Stimulated activated CD4-positive, alpha-beta T cell treated with anti-CD3 and anti-CD28 coated beads, TNF-alpha, amount 100 ng/mL, for 1 hour (primary cell): ENCODE measurements around the gene NPAS1.

Experiments
- DNase-seq, 3 donors: peaks; one replicate each; pipeline ENCODE4 v3.0.0-alpha.2; 2020; ENCODE audit warnings: low read depth in 3 of 3, low spot score in 1 of 3

Gene NPAS1, protein sequence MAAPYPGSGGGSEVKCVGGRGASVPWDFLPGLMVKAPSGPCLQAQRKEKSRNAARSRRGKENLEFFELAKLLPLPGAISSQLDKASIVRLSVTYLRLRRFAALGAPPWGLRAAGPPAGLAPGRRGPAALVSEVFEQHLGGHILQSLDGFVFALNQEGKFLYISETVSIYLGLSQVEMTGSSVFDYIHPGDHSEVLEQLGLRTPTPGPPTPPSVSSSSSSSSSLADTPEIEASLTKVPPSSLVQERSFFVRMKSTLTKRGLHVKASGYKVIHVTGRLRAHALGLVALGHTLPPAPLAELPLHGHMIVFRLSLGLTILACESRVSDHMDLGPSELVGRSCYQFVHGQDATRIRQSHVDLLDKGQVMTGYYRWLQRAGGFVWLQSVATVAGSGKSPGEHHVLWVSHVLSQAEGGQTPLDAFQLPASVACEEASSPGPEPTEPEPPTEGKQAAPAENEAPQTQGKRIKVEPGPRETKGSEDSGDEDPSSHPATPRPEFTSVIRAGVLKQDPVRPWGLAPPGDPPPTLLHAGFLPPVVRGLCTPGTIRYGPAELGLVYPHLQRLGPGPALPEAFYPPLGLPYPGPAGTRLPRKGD

DNA sequence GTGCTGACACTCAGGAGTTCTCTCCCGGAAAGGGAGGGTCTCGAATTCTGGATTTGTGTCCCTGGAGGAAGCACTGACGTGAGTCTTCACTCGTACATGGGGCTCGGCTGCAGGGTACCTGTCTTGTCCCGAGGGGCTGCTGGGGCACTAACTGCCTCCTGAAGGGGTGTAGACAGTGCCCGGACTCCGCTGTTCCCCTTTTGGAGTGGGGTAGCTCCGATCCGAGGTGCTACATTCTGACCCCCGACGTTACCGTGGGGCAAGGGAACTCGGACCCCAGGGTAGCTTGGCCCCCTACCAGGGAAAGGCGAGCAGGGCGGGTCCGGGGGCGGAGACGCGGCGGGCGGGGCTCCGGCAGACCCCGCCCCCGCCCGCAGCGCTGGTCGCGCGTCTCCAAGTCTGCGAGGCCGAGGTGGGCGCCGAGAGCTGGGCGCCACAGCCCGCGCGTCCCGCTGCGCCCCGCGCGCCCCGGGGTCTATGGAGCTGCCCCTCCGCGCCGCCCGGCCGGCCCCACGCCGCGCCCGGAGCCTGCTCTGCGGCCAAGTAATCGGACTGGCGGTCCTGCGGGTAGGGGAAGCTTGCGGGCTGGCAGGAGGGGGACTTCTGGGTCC is at the start of gene NPAS1:
Gene NPAS1, plus strand, starts transcription at position 407 of the 611 bp plus-strand sequence. CDS start 1,211 bp downstream, outside the sequence.
- no peak for DNase-seq

DNA sequence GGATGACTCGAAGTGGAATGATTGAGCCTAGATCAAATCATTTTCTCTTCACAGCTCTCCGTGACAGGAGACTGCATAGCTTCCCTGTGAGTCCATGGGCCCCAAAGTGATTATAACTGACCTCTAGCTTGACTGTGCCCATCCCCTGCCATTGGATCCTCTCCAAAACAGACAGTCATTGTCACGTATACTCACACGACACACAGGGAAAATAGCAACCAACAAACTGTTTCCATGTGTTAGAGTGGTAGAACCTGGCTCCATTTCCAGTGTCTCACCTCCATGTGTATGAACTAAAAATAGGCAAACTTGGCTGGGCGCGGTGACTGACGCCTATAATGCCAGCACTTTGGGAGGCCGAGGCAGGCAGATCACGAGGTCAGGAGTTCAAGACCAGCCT is 48.8 kb upstream of the NPAS1 start:
- DNase-seq, result no peak

DNA sequence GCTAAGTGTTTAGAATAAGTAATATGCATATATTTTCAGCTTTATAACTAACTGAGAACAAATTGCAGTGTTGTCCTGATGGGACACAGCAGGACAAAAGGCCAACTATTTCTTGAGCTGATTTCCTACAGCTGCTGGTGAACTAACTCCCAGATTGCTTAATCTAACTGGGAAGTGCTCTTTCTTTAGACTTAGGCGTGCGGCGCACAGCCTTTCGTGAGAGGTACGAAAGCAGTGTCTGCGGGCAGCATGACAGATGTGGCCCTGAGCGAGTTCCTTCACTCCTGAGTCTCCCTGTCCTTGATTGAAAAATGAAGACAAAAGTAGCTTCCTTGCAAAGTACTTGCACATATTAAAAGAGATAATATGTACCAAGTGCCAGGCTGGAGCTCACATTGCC is 47.3 kb upstream of the NPAS1 start:
- no peak for DNase-seq

DNA sequence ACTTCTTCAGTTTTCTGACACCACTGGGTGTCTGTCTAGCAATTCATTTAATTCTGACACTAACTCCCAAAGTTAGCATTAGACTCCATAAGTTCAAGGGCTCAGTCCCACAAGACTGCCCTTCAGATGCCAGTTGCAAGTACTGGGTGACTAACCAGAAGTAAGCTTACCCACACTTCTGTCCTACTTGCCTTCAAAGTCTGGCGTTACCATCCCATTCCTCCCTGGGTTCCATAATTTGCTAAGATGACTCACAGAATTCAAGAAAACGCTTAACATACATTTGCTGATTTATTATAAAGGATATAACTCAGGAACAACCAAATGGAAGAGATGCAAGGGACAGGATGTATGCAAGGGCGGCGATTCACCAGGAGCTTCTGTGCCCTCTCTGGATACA is 45.5 kb upstream of the NPAS1 start:
- DNase-seq, result no peak

DNA sequence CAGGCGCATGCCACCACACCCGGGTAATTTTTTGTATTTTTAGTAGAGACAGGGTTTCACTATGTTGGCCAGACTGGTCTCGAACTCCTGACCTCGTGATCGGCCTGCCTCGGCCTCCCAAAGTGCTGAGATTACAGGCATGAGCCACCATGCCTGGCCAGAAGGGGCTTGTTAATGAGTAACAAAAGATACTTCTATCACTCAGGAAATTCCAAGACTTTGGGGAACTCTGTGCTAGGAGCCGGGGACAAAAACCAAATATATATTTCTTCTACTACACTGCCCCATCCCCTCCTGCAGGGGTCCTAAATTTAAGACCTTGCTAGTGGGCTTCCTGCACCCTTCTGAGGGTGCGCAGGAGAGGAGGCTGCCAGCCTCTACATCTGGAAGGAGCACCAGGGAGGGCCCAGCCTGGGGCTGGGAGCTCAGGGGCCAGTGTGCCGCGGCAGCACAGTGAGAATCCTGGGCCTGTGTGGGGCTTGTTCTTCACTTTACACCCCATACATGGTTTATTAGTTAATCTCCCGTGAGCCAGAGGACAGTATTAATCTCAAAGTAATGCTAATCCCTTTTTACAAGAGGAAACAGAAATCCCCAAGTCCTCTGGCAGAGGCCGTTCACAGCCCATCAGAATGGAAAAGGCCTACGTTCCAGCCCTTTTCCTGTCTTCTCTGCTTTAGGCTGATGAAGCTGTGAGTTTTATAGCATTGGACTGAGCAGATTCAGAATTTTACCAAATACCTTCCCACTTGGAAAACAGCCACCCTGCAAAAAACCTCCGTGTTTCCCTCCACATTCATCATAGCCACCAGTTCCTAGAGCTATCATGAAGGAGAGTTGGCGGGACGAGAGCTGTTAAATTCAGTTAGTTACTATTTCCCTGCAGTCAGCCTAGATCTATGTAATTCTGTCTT is 44.4 kb upstream of the NPAS1 start:
- no peak for DNase-seq

DNA sequence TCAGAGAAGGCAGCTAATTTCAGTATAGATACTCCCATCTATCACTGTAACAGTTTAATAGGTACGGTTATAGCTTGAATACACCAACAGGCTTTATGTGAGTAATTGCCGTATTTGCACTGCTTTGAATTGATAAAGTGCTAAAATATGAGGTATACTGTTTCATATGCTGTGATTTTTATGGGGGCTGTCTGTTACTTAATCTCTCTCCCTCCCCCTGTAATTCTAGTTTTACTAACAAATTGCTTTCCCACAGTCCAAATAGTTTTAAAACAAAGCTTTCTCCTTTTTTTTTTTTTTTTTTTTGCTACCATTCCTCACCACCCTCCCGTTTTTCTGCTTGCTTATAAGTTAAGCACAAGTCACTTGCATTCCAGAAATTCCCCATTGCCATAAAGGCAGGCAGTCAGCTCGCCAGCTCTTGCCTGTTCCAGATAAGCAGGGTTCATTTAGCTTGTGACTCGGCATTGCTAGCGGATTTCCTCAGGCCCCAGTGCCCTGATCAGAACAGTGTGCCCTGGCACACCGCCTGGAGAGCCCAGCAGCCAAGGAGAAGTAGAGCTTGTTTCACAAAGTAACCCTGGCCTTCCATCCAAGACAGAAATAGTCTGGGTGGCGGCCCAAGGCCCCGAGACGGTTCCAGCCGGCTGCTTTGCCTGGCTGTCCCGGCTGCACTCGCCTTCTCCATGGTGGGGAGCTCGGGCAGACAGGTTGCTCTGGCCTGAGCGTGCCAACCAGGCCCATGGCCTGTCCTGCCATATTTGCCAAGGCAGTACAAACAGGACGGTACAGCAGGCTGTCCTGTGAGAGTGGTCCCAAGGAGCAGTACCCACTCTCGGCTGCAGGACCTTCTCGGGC is 43.5 kb upstream of the NPAS1 start:
- no peak for DNase-seq

- no peak for DNase-seq
These were observed 42.8 kb upstream of the NPAS1 start for GRCh38 chr19:46976845-46977320.

GRCh38 chr19:46977548-46977947 is 42.1 kb upstream of the NPAS1 start:
- no peak for DNase-seq

GRCh38 chr19:46978171-46978869 is 41.3 kb upstream of the NPAS1 start:
- DNase-seq, result no peak

DNA sequence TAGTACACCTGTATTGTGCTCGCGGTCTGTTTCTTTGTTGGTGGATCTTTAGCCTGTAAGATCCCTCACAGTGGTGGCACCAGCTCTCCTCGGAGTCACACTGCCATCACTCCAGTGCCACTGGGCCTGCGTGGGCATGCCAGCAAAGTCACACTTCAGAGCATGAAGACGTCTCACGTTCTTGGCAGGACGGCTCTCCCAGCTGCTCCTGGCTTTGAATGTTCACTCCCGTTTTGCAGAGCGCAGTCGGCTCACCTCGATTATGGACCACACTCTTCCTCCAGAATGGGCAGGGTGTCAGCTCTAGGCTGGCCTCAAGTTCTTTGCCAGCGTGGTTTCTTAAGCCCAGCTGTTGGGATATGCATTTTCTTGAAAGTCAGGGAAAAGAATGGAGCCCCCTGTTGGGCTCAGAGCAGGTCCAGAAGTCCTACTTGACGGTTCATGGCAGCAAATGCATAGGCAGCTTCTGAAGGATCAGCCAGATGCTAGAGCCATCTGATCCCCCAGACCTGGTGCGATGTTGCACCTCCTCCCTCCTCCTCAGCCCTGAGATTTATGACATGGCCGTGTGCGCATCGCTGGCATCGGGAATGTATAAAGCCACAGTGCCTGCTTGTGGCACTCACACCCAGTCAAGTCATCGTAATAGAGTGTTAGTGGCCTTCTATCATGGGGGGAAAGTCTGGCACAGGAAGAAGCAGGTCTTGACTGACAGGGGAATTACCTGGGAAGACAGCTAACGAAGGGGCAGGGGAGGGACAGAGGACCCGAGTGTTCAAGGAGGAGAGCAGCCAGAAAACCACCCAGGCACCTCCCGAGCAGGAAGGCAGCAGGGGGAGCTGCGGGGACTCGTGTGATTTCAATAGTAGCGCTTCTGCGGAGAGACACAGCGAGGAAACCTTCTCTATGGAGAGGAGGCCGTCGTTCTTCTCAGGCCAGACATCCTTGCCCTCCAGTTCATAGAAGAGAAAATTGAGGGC is 40.2 kb upstream of the NPAS1 start:
- no peak for DNase-seq

- no peak for DNase-seq
These were observed 38.9 kb upstream of the NPAS1 start for GRCh38 chr19:46980761-46981160.

GRCh38 chr19:46981286-46981945 is 38.2 kb upstream of the NPAS1 start:
- DNase-seq, result no peak

DNA sequence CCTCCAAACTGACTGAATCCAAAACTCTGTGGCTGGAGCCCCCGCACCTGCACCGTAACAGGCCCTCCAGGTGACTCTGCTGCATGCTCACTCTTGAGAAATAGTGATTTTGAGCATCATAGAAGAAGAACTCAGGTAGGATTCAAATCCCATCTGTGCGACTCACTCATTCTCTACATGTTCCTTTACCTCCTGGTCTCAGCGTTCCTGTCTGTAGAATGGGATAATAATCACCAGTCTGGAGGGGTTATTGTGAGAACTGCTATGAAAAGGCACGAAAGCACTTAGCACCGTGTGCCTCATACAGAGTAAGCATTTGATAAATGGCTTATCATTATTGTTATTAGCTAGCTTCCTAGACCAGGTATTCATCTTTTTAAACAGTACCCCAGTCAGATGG is 36.5 kb upstream of the NPAS1 start:
- DNase-seq, result no peak

GRCh38 chr19:46984077-46985010 is 35.3 kb upstream of the NPAS1 start:
- no peak for DNase-seq

GRCh38 chr19:46985542-46986415 is 33.9 kb upstream of the NPAS1 start:
- DNase-seq, result no peak
